Right lobe of liver (tissue), 6 donors: ENCODE data around the gene DDX11. TPM values are rescaled to one million over a fixed set of nuclear protein-coding genes. Genes with fewer than 3 reads are reported as not detected.
"Not testable (repeated sequence)": the region's sequence is repeated elsewhere in the genome, so short reads cannot be mapped to it uniquely, and the experiment has no call there.

Source experiments
- ATAC-seq, 4 donors: fragments of 200-7000 bp; cut with Tn5 transposase; one replicate each; pipeline ENCODE4 v1.9.1; 2020; ENCODE audit warnings: mild to moderate bottlenecking in 4 of 4, moderate library complexity in 4 of 4
- DNase-seq, 3 donors: peaks; one replicate each; pipeline ENCODE4 v3.0.0-alpha.2; 2020
- H3K27ac ChIP-seq, 3 donors: fragments of 200-600 bp; one replicate each; pipeline ENCODE4 v1.8.0; 2022
- H3K27me3 ChIP-seq, 2 donors: fragments of 200-600 bp; one replicate each; pipeline ENCODE4 v1.8.0; 2022
- H3K36me3 ChIP-seq, 4 donors: fragments of 200-600 bp; sonication (generic) in 1 of 4; one replicate each; pipeline versions ENCODE4 v1.5.1 to v1.8.0; 2017 to 2022; ENCODE audit warnings: control low read depth in 1 of 4
- H3K4me1 ChIP-seq, 4 donors: fragments of 200-600 bp; sonication (generic) in 1 of 4; one replicate each; pipeline versions ENCODE4 v1.5.1 to v1.8.0; 2017 to 2022; ENCODE audit warnings: control low read depth in 1 of 4
- H3K4me3 ChIP-seq, 3 donors: fragments of 200-600 bp; one replicate each; pipeline ENCODE4 v1.8.0; 2022
- H3K9me3 ChIP-seq, 4 donors: fragments of 200-600 bp; sonication (generic) in 1 of 4; one replicate each; pipeline versions ENCODE4 v1.5.1 to v1.8.0; 2017 to 2022; ENCODE audit warnings: control low read depth in 1 of 4
- POLR2A ChIP-seq: fragments of 450-650 bp; IDR thresholded peaks from one replicate; pipeline ENCODE4 v1.6.1; 2017; ENCODE audit warnings: antibody characterized with exemption, mild to moderate bottlenecking
- WGBS: methylation state at CpG from one replicate; pipeline ENCODE4 v1.1.6; 2018; ENCODE audit warnings: low coverage, low lambda C conversion rate; ENCODE audit not compliant: insufficient coverage; ENCODE audit errors: missing lambda C conversion rate; 5-methylcytosine and 5-hydroxymethylcytosine counted together
- intact Hi-C, 2 donors: fragments of 100-400 bp; cut with DNase I; formaldehyde crosslinking; loops; one replicate each; pipeline versions ENCODE4 v1.11.2 to v1.14.1; 2022
- total RNA-seq, 6 experiments: library from RNA; depleted of rRNA in 2 of 6; stranded (reverse); fragments of >200 nt in 2 of 6; fragmentation: NEBNext Ultra II Directional in 3 of 6; extraction: Animal tissue kit (Norgen Biotek cat#: 25700) in 3 of 6; gene quantifications; one replicate each; pipeline versions ENCODE4 v1.1.0 to v1.2.4, GENCODE V29; 2016 to 2023
- TF ChIP-seq, protein P1 (sequence below), 4 donors: fragments of 200-600 bp in 3 of 4; fragments of 450-650 bp in 1 of 4; IDR thresholded peaks; one replicate each; pipeline versions ENCODE4 v1.5.1 to v1.8.0; 2016 to 2022; ENCODE audit warnings: antibody characterized with exemption in 4 of 4, mild to moderate bottlenecking in 2 of 4
- donor health status: DM: no; HTN: yes; CAD: no.
- donor health status: DM: no; HTN: no; CAD: no.
- donor health status: DM: no; HTN: no; CAD: no.
- donor health status: DM: no; HTN: yes; CAD: no.
- donor health status: DM: no; HTN: yes; CAD: no.

Gene DDX11
- total RNA-seq, 6 experiments from 2014 or later = 5.0 to 19.2 (median 13.5) TPM

- DNase-seq, intact Hi-C loops, H3K4me3 ChIP-seq, H3K4me1 ChIP-seq, H3K27me3 ChIP-seq, H3K36me3 ChIP-seq, H3K9me3 ChIP-seq, H3K27ac ChIP-seq, ATAC-seq: not testable (repeated sequence)
- WGBS = 100% methylated on average over 1 of the region's 8 CpGs
These were observed 28.5 kb downstream of the DDX11 start for GRCh38 chr12:31102125-31102524.

- H3K4me1 ChIP-seq, H3K27me3 ChIP-seq, H3K4me3 ChIP-seq, H3K27ac ChIP-seq, DNase-seq, H3K36me3 ChIP-seq, ATAC-seq, H3K9me3 ChIP-seq, intact Hi-C loops: not testable (repeated sequence)
- WGBS = 95% methylated on average over 4 of the region's 9 CpGs
These were observed 28.9 kb downstream of the DDX11 start for GRCh38 chr12:31102596-31102995.

GRCh38 chr12:31103561-31103975 lies 29.9 kb downstream of the DDX11 start:
- H3K27me3 ChIP-seq, H3K4me1 ChIP-seq, H3K36me3 ChIP-seq, H3K9me3 ChIP-seq, intact Hi-C loops, H3K27ac ChIP-seq: not testable (repeated sequence)
- ATAC-seq (peak; percentile 92 to 98 (median 96)), DNase-seq (peak; percentile 92 to 95 (median 94))
- 30% methylated on average over 7 of the region's 16 CpGs for WGBS
- peak overlapping the region in 1 of 3 donors; percentile 16 for H3K4me3 ChIP-seq

- H3K36me3 ChIP-seq, ATAC-seq, H3K4me3 ChIP-seq, H3K9me3 ChIP-seq, H3K4me1 ChIP-seq, DNase-seq, intact Hi-C loops, H3K27me3 ChIP-seq, H3K27ac ChIP-seq: not testable (repeated sequence)
- 59% methylated on average over 3 of the region's 4 CpGs for WGBS
These were observed 30.6 kb downstream of the DDX11 start for GRCh38 chr12:31104220-31104619.

DNA sequence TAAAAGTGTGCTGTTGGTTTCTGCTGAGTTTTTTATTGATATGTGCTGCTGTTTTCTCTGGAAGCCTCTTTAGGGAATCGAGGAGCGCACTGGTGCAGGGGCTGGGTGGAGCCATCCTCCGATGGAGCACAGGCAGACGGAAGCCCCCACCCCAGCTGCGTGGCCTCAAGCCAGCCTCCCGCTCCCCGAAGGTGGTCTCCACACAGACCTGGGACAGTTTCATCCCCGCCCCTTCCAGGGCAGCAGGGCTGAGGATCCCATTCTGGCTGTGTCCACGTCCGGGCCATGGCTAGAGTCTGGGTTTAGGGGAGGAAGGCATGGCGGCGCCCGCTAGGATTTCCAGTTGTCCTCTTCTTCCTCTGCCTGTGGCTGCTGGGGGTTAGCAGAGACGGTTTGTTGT lies 31.1 kb downstream of the DDX11 start:
- WGBS = 100% methylated on average over 3 of the region's 14 CpGs
- not testable (repeated sequence) for H3K27ac ChIP-seq, ATAC-seq

GRCh38 chr12:31105668-31106067 lies 32.0 kb downstream of the DDX11 start:
- no peak for TF ChIP-seq POLR2A
- TF ChIP-seq, protein P1, sequence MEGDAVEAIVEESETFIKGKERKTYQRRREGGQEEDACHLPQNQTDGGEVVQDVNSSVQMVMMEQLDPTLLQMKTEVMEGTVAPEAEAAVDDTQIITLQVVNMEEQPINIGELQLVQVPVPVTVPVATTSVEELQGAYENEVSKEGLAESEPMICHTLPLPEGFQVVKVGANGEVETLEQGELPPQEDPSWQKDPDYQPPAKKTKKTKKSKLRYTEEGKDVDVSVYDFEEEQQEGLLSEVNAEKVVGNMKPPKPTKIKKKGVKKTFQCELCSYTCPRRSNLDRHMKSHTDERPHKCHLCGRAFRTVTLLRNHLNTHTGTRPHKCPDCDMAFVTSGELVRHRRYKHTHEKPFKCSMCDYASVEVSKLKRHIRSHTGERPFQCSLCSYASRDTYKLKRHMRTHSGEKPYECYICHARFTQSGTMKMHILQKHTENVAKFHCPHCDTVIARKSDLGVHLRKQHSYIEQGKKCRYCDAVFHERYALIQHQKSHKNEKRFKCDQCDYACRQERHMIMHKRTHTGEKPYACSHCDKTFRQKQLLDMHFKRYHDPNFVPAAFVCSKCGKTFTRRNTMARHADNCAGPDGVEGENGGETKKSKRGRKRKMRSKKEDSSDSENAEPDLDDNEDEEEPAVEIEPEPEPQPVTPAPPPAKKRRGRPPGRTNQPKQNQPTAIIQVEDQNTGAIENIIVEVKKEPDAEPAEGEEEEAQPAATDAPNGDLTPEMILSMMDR (IDR thresholded peaks at IDR 0.05) = no peak
- intact Hi-C loops = no loop called here
- ATAC-seq (no peak), DNase-seq (no peak)
- no peaks in the 10 kb centered on the region for H3K27me3 ChIP-seq
- no peaks in the 10 kb centered on the region for H3K36me3 ChIP-seq
- no CpG with 5 or more reads among the region's 8 CpGs for WGBS
- H3K4me3 ChIP-seq = no peak overlapping the region
- H3K27ac ChIP-seq = no peak overlapping the region
- H3K4me1 ChIP-seq = peaks cover 0 to 6% (median 0%) of the 10 kb centered on the region in 4 donors
- H3K9me3 ChIP-seq = no peaks in the 10 kb centered on the region

More for the DNA sequence above, 31.1 kb downstream of the DDX11 start:
- DNase-seq, H3K4me3 ChIP-seq, H3K36me3 ChIP-seq, H3K9me3 ChIP-seq, intact Hi-C loops, H3K27me3 ChIP-seq, H3K4me1 ChIP-seq: not testable (repeated sequence)

DNA sequence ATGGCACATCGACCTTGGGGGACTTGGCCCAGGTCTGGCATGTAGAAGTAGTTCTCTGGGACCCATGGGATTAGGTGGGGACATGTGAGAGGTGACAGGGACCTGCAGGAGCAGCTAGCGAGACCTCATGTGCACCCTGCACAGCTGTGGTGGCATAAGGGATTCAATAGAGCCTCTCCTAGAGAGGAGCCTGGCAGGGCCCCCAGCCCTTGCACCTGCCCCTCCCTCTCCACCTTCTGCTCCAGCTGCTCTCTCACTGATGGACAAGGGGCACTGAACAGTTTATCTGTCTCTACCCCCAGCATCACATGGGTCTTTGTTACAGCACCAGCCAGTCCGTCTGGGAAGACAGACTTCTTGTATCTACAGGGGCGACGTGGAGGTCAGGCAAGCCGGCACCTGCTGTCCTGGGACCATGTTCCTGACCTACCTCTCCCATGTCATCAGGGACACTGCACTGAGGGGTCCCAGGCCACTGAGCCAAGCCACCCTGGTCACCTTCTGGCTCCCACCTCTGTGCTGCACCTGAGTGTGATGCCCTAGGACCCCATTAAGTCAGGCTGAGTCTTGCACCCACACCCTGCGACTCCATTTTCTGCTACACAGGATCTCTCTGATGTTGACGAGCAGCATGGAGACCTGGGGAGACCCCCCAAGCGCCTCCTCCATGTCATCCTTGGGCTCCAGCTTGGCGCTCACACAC lies 32.6 kb downstream of the DDX11 start:
- DNase-seq = no peak
- no CpG with 5 or more reads among the region's 10 CpGs for WGBS
- TF ChIP-seq, protein P1 (IDR thresholded peaks at IDR 0.05) = no peak
- no peak for TF ChIP-seq POLR2A
- ATAC-seq = no peak
- Histone ChIP-seq H3K4me3 (no peak overlapping the region), H3K27me3 (no peaks in the 10 kb centered on the region), H3K27ac (no peak overlapping the region), H3K9me3 (no peaks in the 10 kb centered on the region), H3K4me1 (peaks cover 0 to 6% (median 0%) of the 10 kb centered on the region in 4 donors), H3K36me3 (no peaks in the 10 kb centered on the region)
- intact Hi-C loops = no loop called here

- intact Hi-C loops, ATAC-seq, H3K4me3 ChIP-seq, H3K27me3 ChIP-seq, H3K4me1 ChIP-seq, H3K27ac ChIP-seq, H3K9me3 ChIP-seq, DNase-seq, H3K36me3 ChIP-seq: not testable (repeated sequence)
- WGBS = 39% methylated on average over 4 of the region's 6 CpGs
These were observed 36.1 kb downstream of the DDX11 start for GRCh38 chr12:31109773-31110172.

DNA sequence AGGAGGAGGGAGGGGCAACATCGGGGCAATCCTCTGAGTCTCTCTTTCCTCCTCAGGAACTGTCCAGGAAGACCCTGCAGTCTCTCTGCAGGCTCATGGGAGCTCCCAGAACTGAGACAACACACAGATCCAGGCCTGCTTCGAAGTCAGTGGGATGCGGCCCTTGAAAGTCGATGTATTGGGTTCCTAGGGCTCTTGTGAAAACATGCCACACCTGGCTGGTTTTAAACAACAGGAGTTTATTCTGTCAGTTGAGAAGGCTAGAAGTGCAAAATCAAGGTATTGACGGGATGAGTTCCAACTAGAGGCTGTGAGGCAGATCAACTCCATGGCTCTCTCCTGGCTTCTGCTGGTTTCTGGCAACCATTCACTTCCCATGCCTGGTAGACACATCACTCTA lies 36.6 kb downstream of the DDX11 start:
- H3K36me3 ChIP-seq, H3K27me3 ChIP-seq, H3K4me1 ChIP-seq, H3K27ac ChIP-seq, DNase-seq, ATAC-seq, H3K4me3 ChIP-seq, H3K9me3 ChIP-seq, intact Hi-C loops: not testable (repeated sequence)
- 42% methylated on average over 2 of the region's 5 CpGs for WGBS

DNA sequence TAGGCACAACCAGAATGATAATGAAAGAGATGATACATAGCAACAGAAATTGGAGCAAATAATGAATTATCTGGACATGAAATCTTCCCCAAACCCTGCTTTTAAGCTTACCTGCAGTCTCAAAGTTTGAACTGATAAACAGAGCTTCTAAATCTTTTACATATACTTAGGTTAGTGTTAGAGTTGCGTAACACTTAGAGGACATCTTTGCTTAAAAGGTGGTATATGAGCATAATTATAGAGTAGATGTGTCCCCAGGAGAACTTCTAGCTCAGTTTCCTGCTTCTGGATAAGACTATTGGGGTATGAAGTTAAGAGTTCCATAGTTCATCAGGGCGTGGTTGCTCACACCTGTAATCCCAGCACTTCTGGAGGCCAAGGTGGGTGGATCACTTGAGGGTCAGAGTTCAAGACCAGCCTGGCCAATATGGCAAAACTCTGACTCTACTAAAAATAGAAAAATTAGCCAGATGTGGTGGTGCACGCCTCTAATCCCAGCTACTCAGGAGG lies 41.5 kb downstream of the DDX11 start:
- H3K27ac ChIP-seq, ATAC-seq, H3K27me3 ChIP-seq, H3K4me3 ChIP-seq, H3K4me1 ChIP-seq, DNase-seq, H3K36me3 ChIP-seq, H3K9me3 ChIP-seq, intact Hi-C loops: not testable (repeated sequence)
- 100% methylated on average over 2 of the region's 3 CpGs for WGBS
